ENCODE data around the gene CD99L2. TPM values are rescaled to one million over a fixed set of nuclear protein-coding genes. Genes with fewer than 3 reads are reported as not detected.

CD99L2 gene
- total and polyA plus RNA-seq, 4 donors = 22.3 to 39.6 (median 23.8) TPM

GRCh38 chrX:150767475-150768131 lies 130.9 kb downstream of the CD99L2 start:
- ATAC-seq (ENCODE audit: insufficient read depth, low FRiP score) (no peak), DNase-seq (no peak)
- Histone ChIP-seq H3K27me3 (ENCODE audit: control insufficient read depth in 3 of 3, insufficient read depth in 3 of 3, low read length in 2 of 3) (no peaks in the 10 kb centered on the region), H3K9ac (ENCODE audit: insufficient read depth in 1 of 2, low read length in 2 of 2) (no peak overlapping the region), H3K9me3 (ENCODE audit: control insufficient read depth in 4 of 4, insufficient read depth in 3 of 4, low read length in 3 of 4) (no peaks in the 10 kb centered on the region), H3K36me3 (ENCODE audit: control insufficient read depth in 4 of 4, insufficient read depth in 4 of 4, low read length in 4 of 4) (peaks cover 0 to 6% (median 2%) of the 10 kb centered on the region in 4 donors), H3K27ac (ENCODE audit: low read depth in 1 of 2, low read length in 1 of 2) (peak overlapping the region in 1 of 2 donors; percentile 41), H3K4me1 (ENCODE audit: control insufficient read depth in 5 of 5, insufficient read depth in 5 of 5, low read length in 5 of 5) (peaks cover 0 to 6% (median 0%) of the 10 kb centered on the region in 5 donors), H3K4me3 (no peak overlapping the region)
- TF ChIP-seq CTCF (IDR thresholded peaks at IDR 0.05; ENCODE audit: control extremely low read depth, extremely low read depth) = no peak
- WGBS, 2 donors = 37 to 69% methylated on average over 17 of the region's 17 CpGs

DNA sequence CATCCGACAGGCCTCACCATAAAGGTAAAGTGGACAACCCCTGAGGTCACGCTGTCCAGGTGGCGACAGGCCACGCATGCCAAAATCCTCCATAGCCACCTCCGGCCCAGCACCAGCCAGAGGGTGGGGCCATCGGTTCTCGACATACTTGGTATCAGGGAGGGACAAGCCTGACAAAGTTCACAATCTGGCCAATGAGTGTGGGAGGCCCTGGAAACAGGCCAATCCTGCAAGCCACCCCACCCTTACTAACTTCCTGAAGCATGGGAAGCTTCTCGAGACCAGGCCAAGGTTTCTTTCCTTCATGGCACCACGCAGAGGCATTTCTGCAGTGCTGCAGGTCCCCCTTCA lies 131.4 kb downstream of the CD99L2 start:
- no peak for TF ChIP-seq CTCF (IDR thresholded peaks at IDR 0.05; ENCODE audit: control extremely low read depth, extremely low read depth)
- Histone ChIP-seq H3K4me3 (no peak overlapping the region), H3K27ac (ENCODE audit: low read depth in 1 of 2, low read length in 1 of 2) (no peak overlapping the region), H3K9ac (ENCODE audit: insufficient read depth in 1 of 2, low read length in 2 of 2) (no peak overlapping the region), H3K36me3 (ENCODE audit: control insufficient read depth in 4 of 4, insufficient read depth in 4 of 4, low read length in 4 of 4) (peaks cover 0 to 6% (median 2%) of the 10 kb centered on the region in 4 donors), H3K9me3 (ENCODE audit: control insufficient read depth in 4 of 4, insufficient read depth in 3 of 4, low read length in 3 of 4) (no peaks in the 10 kb centered on the region), H3K27me3 (ENCODE audit: control insufficient read depth in 3 of 3, insufficient read depth in 3 of 3, low read length in 2 of 3) (no peaks in the 10 kb centered on the region), H3K4me1 (ENCODE audit: control insufficient read depth in 5 of 5, insufficient read depth in 5 of 5, low read length in 5 of 5) (peaks cover 0 to 7% (median 0%) of the 10 kb centered on the region in 5 donors)
- ATAC-seq (ENCODE audit: insufficient read depth, low FRiP score) (no peak), DNase-seq (no peak)
- WGBS, 2 donors = 66 to 71% methylated on average over 6 to 9 of the region's 9 CpGs

DNA sequence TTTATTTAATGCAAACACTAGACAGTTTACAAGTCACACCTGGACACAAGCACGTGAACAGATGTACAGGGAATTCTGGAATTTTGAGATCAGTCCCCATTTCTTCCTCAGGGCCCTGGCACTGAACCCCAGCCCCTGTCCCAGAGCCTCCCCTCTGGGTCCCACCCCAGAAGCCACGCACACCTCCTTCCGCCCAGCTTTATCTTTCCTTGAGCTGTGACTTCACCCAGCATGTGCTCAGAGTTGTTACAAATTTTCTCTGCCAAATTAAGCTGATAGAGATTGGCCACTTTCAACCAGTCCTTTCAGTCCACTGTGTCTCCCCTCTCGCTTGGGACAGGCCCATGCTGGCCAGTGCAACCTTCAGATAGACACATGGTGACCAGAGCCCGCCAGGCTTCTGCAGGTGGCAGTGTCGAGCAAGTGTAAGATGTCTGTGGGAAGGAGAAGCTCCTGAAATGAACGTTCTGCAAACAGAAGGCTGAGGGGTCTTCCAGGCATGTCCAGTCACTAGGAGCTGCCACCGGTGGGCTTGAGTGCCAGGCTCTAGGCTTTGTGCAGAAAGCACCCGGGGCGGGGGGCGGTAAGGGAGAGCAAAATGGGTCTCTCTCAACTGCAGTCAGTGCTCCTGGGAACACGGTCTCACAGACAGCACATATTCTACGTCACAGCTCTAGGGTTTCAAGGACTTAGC lies 132.0 kb downstream of the CD99L2 start:
- no peak for TF ChIP-seq CTCF (IDR thresholded peaks at IDR 0.05; ENCODE audit: control extremely low read depth, extremely low read depth)
- H3K27ac ChIP-seq (ENCODE audit: low read depth in 1 of 2, low read length in 1 of 2) = no peak overlapping the region
- ATAC-seq (ENCODE audit: insufficient read depth, low FRiP score) (no peak), DNase-seq (no peak)
- no peaks in the 10 kb centered on the region for H3K9me3 ChIP-seq (ENCODE audit: control insufficient read depth in 4 of 4, insufficient read depth in 3 of 4, low read length in 3 of 4)
- no peak overlapping the region for H3K9ac ChIP-seq (ENCODE audit: insufficient read depth in 1 of 2, low read length in 2 of 2)
- H3K4me1 ChIP-seq (ENCODE audit: control insufficient read depth in 5 of 5, insufficient read depth in 5 of 5, low read length in 5 of 5) = peaks cover 0 to 7% (median 0%) of the 10 kb centered on the region in 5 donors
- peaks cover 0 to 6% (median 2%) of the 10 kb centered on the region in 4 donors for H3K36me3 ChIP-seq (ENCODE audit: control insufficient read depth in 4 of 4, insufficient read depth in 4 of 4, low read length in 4 of 4)
- H3K27me3 ChIP-seq (ENCODE audit: control insufficient read depth in 3 of 3, insufficient read depth in 3 of 3, low read length in 2 of 3) = no peaks in the 10 kb centered on the region
- WGBS, 2 donors = 82 to 87% methylated on average over 13 of the region's 13 CpGs
- H3K4me3 ChIP-seq = no peak overlapping the region

Data from lung (tissue), 12 donors.